Osteocyte (in vitro differentiated cells): ENCODE data around the gene PRMT7. TPM values are rescaled to one million over a fixed set of nuclear protein-coding genes. Genes with fewer than 3 reads are reported as not detected.

Source experiments
- DNase-seq: peaks from one replicate; pipeline ENCODE4 v3.0.0; 2021; ENCODE audit warnings: mixed read lengths; ENCODE audit not compliant: unreplicated experiment; ENCODE audit errors: extremely low spot score
- H3K27ac Mint-ChIP-seq: one replicate; pipeline ENCODE4 v1.8.0; 2021; ENCODE audit warnings: mild to moderate bottlenecking, mixed read lengths; ENCODE audit not compliant: unreplicated experiment
- H3K27me3 Mint-ChIP-seq: one replicate; pipeline ENCODE4 v1.8.0; 2021; ENCODE audit warnings: mixed read lengths; ENCODE audit not compliant: unreplicated experiment
- H3K36me3 Mint-ChIP-seq: one replicate; pipeline ENCODE4 v1.8.0; 2021; ENCODE audit warnings: mixed read lengths; ENCODE audit not compliant: unreplicated experiment
- H3K4me1 Mint-ChIP-seq: one replicate; pipeline ENCODE4 v1.8.0; 2021; ENCODE audit warnings: mixed read lengths; ENCODE audit not compliant: unreplicated experiment
- H3K4me3 Mint-ChIP-seq: one replicate; pipeline ENCODE4 v1.8.0; 2021; ENCODE audit warnings: mild to moderate bottlenecking, moderate library complexity, mixed read lengths; ENCODE audit not compliant: unreplicated experiment
- H3K9me3 Mint-ChIP-seq: one replicate; pipeline ENCODE4 v1.8.0; 2021; ENCODE audit warnings: mixed read lengths; ENCODE audit not compliant: unreplicated experiment
- total RNA-seq: library from RNA; stranded (reverse); gene quantifications from 2 replicates; pipeline ENCODE4 v1.2.1, GENCODE V29; 2021
- TF ChIP-seq, protein P1 (sequence below): fragments of 200-600 bp; sonication (generic); IDR thresholded peaks from 2 replicates; pipeline ENCODE4 v1.5.0; 2021; ENCODE audit warnings: antibody characterized with exemption, mild to moderate bottlenecking, moderate library complexity

The PRMT7 gene
- total RNA-seq, 1 donor from 2014 or later, result 38.4 TPM

DNA sequence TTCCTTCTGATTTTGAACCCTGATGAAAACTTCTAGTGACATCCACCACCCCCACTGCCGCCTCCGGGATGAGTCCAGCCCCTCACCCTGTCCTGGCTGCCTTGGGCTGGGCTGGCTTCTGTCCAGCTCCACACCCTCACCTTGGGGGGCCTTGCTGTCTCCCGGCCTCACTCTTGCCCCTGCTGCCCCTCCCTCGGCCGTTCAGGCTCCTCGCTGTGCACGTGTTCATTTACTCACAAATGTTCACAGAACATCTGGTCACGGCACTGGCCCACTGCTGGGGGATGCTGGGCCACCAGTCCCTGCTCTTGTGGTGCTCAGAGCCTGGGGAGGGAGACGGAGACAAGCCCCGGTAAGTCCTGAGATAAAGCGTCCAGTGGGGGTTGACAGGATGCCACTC is 40.6 kb downstream of the PRMT7 start:
- no peaks in the 10 kb centered on the region for H3K27me3 Mint-ChIP-seq
- DNase-seq, result no peak
- H3K27ac Mint-ChIP-seq, result no peak overlapping the region
- peaks cover 30% of the 10 kb centered on the region for H3K36me3 Mint-ChIP-seq
- no peaks in the 10 kb centered on the region for H3K9me3 Mint-ChIP-seq
- H3K4me3 Mint-ChIP-seq, result no peak overlapping the region
- TF ChIP-seq, protein P1, sequence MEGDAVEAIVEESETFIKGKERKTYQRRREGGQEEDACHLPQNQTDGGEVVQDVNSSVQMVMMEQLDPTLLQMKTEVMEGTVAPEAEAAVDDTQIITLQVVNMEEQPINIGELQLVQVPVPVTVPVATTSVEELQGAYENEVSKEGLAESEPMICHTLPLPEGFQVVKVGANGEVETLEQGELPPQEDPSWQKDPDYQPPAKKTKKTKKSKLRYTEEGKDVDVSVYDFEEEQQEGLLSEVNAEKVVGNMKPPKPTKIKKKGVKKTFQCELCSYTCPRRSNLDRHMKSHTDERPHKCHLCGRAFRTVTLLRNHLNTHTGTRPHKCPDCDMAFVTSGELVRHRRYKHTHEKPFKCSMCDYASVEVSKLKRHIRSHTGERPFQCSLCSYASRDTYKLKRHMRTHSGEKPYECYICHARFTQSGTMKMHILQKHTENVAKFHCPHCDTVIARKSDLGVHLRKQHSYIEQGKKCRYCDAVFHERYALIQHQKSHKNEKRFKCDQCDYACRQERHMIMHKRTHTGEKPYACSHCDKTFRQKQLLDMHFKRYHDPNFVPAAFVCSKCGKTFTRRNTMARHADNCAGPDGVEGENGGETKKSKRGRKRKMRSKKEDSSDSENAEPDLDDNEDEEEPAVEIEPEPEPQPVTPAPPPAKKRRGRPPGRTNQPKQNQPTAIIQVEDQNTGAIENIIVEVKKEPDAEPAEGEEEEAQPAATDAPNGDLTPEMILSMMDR, result no peak
- H3K4me1 Mint-ChIP-seq, result no peaks in the 10 kb centered on the region

DNA sequence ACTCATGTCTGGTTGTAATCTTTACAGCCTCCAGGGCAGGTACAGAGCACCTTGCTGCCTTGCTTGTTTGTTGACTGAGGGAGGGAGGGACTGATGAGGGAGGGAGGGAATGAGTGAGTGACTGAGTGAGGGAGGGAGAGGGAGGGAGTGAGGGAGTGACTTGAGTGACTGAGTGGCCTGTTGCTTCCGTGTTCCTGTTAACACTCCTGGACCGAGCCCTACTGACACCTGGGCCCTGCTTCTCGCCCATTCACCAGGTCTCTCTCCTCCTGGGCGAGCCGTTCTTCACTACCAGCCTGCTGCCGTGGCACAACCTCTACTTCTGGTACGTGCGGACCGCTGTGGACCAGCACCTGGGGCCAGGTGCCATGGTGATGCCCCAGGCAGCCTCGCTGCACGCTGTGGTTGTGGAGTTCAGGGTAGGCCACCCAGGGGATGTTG is 41.2 kb downstream of the PRMT7 start:
- DNase-seq, result no peak
- no peak overlapping the region for H3K4me3 Mint-ChIP-seq
- no peaks in the 10 kb centered on the region for H3K4me1 Mint-ChIP-seq
- H3K36me3 Mint-ChIP-seq, result peaks cover 25% of the 10 kb centered on the region
- TF ChIP-seq, protein P1, result no peak
- no peaks in the 10 kb centered on the region for H3K9me3 Mint-ChIP-seq
- H3K27me3 Mint-ChIP-seq, result no peaks in the 10 kb centered on the region
- H3K27ac Mint-ChIP-seq, result no peak overlapping the region

DNA sequence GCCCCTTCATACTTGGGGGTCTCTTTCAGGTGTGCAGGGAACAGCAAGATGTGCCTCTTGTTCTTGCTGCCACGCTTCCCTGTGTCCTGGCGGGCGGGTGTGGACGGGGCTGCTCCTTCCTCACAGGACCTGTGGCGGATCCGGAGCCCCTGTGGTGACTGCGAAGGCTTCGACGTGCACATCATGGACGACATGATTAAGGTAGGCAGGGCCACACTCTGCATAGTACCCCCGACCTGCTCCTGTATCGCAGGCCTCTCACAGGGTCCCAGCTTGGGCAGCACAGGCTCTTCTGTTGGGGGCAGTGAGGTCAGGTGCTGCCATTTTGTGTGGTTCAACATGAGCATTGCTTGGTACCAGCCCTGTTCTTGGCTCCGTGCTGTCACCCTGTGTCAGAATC is 42.5 kb downstream of the PRMT7 start:
- H3K27ac Mint-ChIP-seq, result no peak overlapping the region
- H3K27me3 Mint-ChIP-seq, result no peaks in the 10 kb centered on the region
- DNase-seq, result no peak
- TF ChIP-seq, protein P1, result no peak
- no peaks in the 10 kb centered on the region for H3K9me3 Mint-ChIP-seq
- peaks cover 29% of the 10 kb centered on the region for H3K36me3 Mint-ChIP-seq
- H3K4me1 Mint-ChIP-seq, result no peaks in the 10 kb centered on the region
- no peak overlapping the region for H3K4me3 Mint-ChIP-seq

DNA sequence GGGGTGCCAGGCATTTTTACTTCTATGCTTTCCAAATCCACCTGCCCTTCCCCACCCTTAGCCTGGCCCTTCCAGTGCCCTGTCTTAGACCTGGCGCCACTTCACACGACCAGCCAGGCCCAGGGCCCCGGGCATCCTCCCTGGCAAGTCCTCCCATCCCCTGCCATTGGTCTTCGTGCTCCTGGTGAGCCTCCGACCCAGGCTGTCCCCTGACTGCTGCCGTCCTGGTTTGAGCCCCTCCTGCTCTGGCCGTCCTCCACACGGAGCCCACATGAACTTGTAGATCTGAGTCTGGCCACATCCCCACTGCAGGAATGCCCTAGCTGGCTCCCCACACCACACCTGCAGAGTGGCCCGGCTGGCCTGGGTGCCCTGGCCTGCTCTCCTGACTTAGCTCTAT is 44.0 kb downstream of the PRMT7 start:
- Mint-ChIP-seq H3K9me3 (no peaks in the 10 kb centered on the region), H3K27me3 (no peaks in the 10 kb centered on the region), H3K27ac (no peak overlapping the region), H3K36me3 (peaks cover 19% of the 10 kb centered on the region), H3K4me3 (no peak overlapping the region), H3K4me1 (no peaks in the 10 kb centered on the region)
- TF ChIP-seq, protein P1, result no peak
- no peak for DNase-seq

DNA sequence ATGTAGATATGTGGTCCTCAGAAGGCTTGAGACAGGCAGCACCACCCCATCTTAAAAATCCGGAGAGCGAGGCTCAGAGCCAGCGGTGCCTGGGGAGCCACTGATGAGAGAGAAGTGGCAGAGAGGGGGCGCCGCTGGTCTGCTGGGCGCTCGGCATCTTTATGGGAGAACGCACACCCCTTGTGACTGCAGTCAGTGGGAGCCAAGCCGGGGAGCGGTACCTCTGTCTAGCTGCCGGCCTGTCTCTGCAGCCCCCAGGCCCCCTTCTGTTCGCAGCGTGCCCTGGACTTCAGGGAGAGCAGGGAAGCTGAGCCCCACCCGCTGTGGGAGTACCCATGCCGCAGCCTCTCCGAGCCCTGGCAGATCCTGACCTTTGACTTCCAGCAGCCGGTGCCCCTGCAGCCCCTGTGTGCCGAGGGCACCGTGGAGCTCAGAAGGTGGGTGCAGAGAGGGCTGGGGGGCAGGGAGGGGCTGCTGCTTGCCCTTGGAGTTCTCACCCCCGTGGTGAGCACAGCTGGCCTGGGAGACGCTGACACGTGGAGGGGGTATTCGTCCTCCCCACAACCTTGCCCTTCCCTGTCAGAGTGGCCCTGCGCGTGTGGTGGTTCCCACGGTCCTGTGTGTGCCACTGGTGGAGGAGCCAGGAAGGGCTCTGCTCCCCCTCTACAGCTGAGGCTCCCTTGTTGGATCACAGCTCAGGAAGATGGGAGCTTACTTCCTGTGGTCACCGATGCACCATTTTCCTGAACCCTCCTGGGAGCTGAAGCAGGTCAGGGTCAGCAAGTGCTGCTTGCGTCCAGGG is 44.8 kb downstream of the PRMT7 start:
- H3K27me3 Mint-ChIP-seq, result no peaks in the 10 kb centered on the region
- no peak overlapping the region for H3K4me3 Mint-ChIP-seq
- H3K36me3 Mint-ChIP-seq, result peaks cover 23% of the 10 kb centered on the region
- H3K27ac Mint-ChIP-seq, result no peak overlapping the region
- TF ChIP-seq, protein P1, result peak; percentile 17
- no peaks in the 10 kb centered on the region for H3K9me3 Mint-ChIP-seq
- no peak for DNase-seq
- no peaks in the 10 kb centered on the region for H3K4me1 Mint-ChIP-seq
